DND-41 (cell line): Measurements from ENCODE around the gene TTLL11.

Experiments
- CTCF ChIP-seq: IDR thresholded peaks from 2 replicates; pipeline ENCODE4 v1.5.1; 2012; ENCODE audit warnings: borderline replicate concordance, low read length, moderate library complexity, mild to moderate bottlenecking; ENCODE audit not compliant: poor library complexity, severe bottlenecking; ENCODE audit errors: extremely low read depth
- EZH2 ChIP-seq: IDR thresholded peaks from 3 replicates; pipeline ENCODE4 v1.6.1; 2012; ENCODE audit warnings: borderline replicate concordance, low read depth, mild to moderate bottlenecking, moderate library complexity, low read length, inconsistent platforms; ENCODE audit not compliant: severe bottlenecking

DNA sequence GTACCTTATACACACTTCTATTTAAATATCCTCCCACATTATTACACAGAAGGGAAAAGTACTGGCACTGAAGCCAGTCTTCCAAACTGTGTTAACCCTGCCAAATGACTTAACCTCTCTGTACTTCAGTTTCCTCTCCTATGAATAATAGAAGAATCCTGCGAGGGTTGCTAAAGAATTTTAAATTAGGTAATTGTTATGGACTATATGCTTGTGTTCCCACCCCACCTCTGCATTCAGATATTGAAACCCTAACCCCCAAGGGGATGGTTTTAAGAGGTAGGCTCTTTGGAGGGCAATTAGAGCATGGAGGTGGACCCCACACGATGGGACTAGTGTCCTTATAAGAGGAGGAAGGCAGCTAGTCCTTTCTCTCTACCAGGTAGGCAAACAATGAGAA, 72.7 kb downstream of the TTLL11 start:
- TF ChIP-seq CTCF (no peak), EZH2 (no peak)
